HG02759 (cell line): ENCODE measurements around the gene OR10AD1.

Experiments
- ATAC-seq: cut with Tn5 transposase; IDR thresholded peaks from one replicate; pipeline ENCODE4 v1.9.1; 2021; ENCODE audit warnings: mild to moderate bottlenecking, moderate library complexity; ENCODE audit not compliant: unreplicated experiment

Gene OR10AD1

GRCh38 chr12:48192861-48193260 lies 10.2 kb downstream of the OR10AD1 start:
- no peak for ATAC-seq

GRCh38 chr12:48191096-48191495 lies 12.0 kb downstream of the OR10AD1 start:
- ATAC-seq = no peak

- no peak for ATAC-seq
Observed at GRCh38 chr12:48189331-48190125, 13.6 kb downstream of the OR10AD1 start.

GRCh38 chr12:48187916-48188695 lies 15.0 kb downstream of the OR10AD1 start:
- ATAC-seq = no peak

GRCh38 chr12:48185181-48185919 lies 17.7 kb downstream of the OR10AD1 start:
- no peak for ATAC-seq

GRCh38 chr12:48184549-48184922 lies 18.6 kb downstream of the OR10AD1 start:
- ATAC-seq = no peak

GRCh38 chr12:48183876-48184548 lies 19.1 kb downstream of the OR10AD1 start:
- ATAC-seq = peak; percentile 7

GRCh38 chr12:48183091-48183875 lies 19.8 kb downstream of the OR10AD1 start, which contains the start of gene CCDC184:
Gene CCDC184 (plus strand): TSS chr12:48183644. CDS start chr12:48184123, 479 bp downstream.
- ATAC-seq = peak; percentile 72

- no peak for ATAC-seq
Observed at GRCh38 chr12:48182631-48183030, 20.5 kb downstream of the OR10AD1 start.

GRCh38 chr12:48180857-48181495 lies 22.1 kb downstream of the OR10AD1 start:
- ATAC-seq = no peak

GRCh38 chr12:48180424-48180823 lies 22.7 kb downstream of the OR10AD1 start:
- ATAC-seq = no peak

GRCh38 chr12:48179466-48179865 lies 23.6 kb downstream of the OR10AD1 start:
- ATAC-seq = no peak

- ATAC-seq = no peak
Observed at GRCh38 chr12:48177982-48178381, 25.1 kb downstream of the OR10AD1 start.

GRCh38 chr12:48176417-48176751 lies 26.7 kb downstream of the OR10AD1 start:
- ATAC-seq = no peak

- ATAC-seq = no peak
Observed at GRCh38 chr12:48175613-48176416, 27.3 kb downstream of the OR10AD1 start.

GRCh38 chr12:48169011-48169410 lies 34.1 kb downstream of the OR10AD1 start:
- ATAC-seq = no peak

- ATAC-seq = no peak
Observed at GRCh38 chr12:48165089-48165981, 37.8 kb downstream of the OR10AD1 start.

GRCh38 chr12:48164451-48164850 lies 38.6 kb downstream of the OR10AD1 start:
- no peak for ATAC-seq
